Ishikawa (cell line): ENCODE measurements around the gene PGP.

Source experiments
- CEBPB ChIP-seq: IDR thresholded peaks from 2 replicates; pipeline ENCODE4 v1.6.1; 2012
- CREB1 ChIP-seq: IDR thresholded peaks from 2 replicates; pipeline ENCODE4 v1.6.1; 2012; ENCODE audit warnings: low read depth
- EGR1 ChIP-seq: IDR thresholded peaks from 2 replicates; pipeline ENCODE4 v1.6.1; 2012
- EP300 ChIP-seq: IDR thresholded peaks from 2 replicates; pipeline ENCODE4 v1.6.1; 2012; ENCODE audit warnings: borderline replicate concordance
- FOXM1 ChIP-seq: IDR thresholded peaks from 2 replicates; pipeline ENCODE4 v1.6.1; 2012; ENCODE audit warnings: low read depth, borderline replicate concordance
- MAX ChIP-seq: IDR thresholded peaks from 2 replicates; pipeline ENCODE4 v1.6.1; 2012
- NFIC ChIP-seq: IDR thresholded peaks from 2 replicates; pipeline ENCODE4 v1.6.1; 2012
- RAD21 ChIP-seq: IDR thresholded peaks from 2 replicates; pipeline ENCODE4 v1.6.1; 2012; ENCODE audit warnings: low read depth
- REST ChIP-seq: IDR thresholded peaks from 2 replicates; pipeline ENCODE4 v1.6.1; 2012; ENCODE audit warnings: low read depth, mild to moderate bottlenecking
- TAF1 ChIP-seq: IDR thresholded peaks from 2 replicates; pipeline ENCODE4 v1.6.1; 2012; ENCODE audit warnings: low read depth, mild to moderate bottlenecking
- TCF12 ChIP-seq: IDR thresholded peaks from 2 replicates; pipeline ENCODE4 v1.6.1; 2012; ENCODE audit warnings: low read depth
- TEAD4 ChIP-seq: IDR thresholded peaks from 2 replicates; pipeline ENCODE4 v1.6.1; 2012
- USF1 ChIP-seq: IDR thresholded peaks from 2 replicates; pipeline ENCODE4 v1.6.1; 2012
- YY1 ChIP-seq: IDR thresholded peaks from 2 replicates; pipeline ENCODE4 v1.6.1; 2012; ENCODE audit warnings: low read depth

- no peak for TF ChIP-seq TEAD4
- no peak for TF ChIP-seq YY1
- TF ChIP-seq EP300, result no peak
- 0 out of 2 replicates have a peak, but pooled peaks have one; percentile 29 for TF ChIP-seq MAX
- TF ChIP-seq RAD21, result no peak
- no peak for TF ChIP-seq CEBPB
- no peak for TF ChIP-seq USF1
- no peak; the same call in 1 of the 2 replicates for TF ChIP-seq TAF1
- no peak for TF ChIP-seq FOXM1
- TF ChIP-seq REST, result no peak
- no peak for TF ChIP-seq TCF12
- TF ChIP-seq CREB1, result no peak
- no peak for TF ChIP-seq EGR1
- no peak for TF ChIP-seq NFIC
Observed at GRCh38 chr16:2196162-2196980, 18.3 kb downstream of the PGP start, which contains the start of gene CASKIN1.
